GM19025 (cell line): ENCODE results near the gene TNS1.

ENCODE experiments used
- ATAC-seq: cut with Tn5 transposase; IDR thresholded peaks from one replicate; pipeline ENCODE4 v1.9.1; 2021; ENCODE audit warnings: mild to moderate bottlenecking, low read depth, moderate library complexity; ENCODE audit not compliant: unreplicated experiment

Gene TNS1

GRCh38 chr2:217839750-217840107, 163.1 kb downstream of the TNS1 start:
- ATAC-seq = no peak

GRCh38 chr2:217839073-217839749, 163.6 kb downstream of the TNS1 start:
- ATAC-seq = no peak

GRCh38 chr2:217838409-217838831, 164.4 kb downstream of the TNS1 start:
- no peak for ATAC-seq

GRCh38 chr2:217837530-217837929, 165.3 kb downstream of the TNS1 start:
- no peak for ATAC-seq

- no peak for ATAC-seq
Measured at GRCh38 chr2:217836901-217837491, 165.8 kb downstream of the TNS1 start.

- ATAC-seq = no peak
Measured at GRCh38 chr2:217835931-217836891, 166.6 kb downstream of the TNS1 start.

GRCh38 chr2:217834744-217835513, 167.9 kb downstream of the TNS1 start:
- no peak for ATAC-seq

GRCh38 chr2:217834057-217834620, 168.7 kb downstream of the TNS1 start:
- ATAC-seq = no peak

- no peak for ATAC-seq
Measured at GRCh38 chr2:217833439-217833838, 169.4 kb downstream of the TNS1 start.

- no peak for ATAC-seq
Measured at GRCh38 chr2:217832987-217833386, 169.8 kb downstream of the TNS1 start.

GRCh38 chr2:217832115-217832514, 170.7 kb downstream of the TNS1 start:
- no peak for ATAC-seq

GRCh38 chr2:217831306-217831705, 171.5 kb downstream of the TNS1 start:
- ATAC-seq = no peak

- no peak for ATAC-seq
Measured at GRCh38 chr2:217830807-217831206, 172.0 kb downstream of the TNS1 start.

- ATAC-seq = no peak
Measured at GRCh38 chr2:217830061-217830460, 172.7 kb downstream of the TNS1 start.

- ATAC-seq = no peak
Measured at GRCh38 chr2:217829420-217829819, 173.4 kb downstream of the TNS1 start.

- no peak for ATAC-seq
Measured at GRCh38 chr2:217828336-217828735, 174.5 kb downstream of the TNS1 start.

- ATAC-seq = no peak
Measured at GRCh38 chr2:217827430-217828201, 175.2 kb downstream of the TNS1 start.

- ATAC-seq = no peak
Measured at GRCh38 chr2:217826991-217827390, 175.8 kb downstream of the TNS1 start.

GRCh38 chr2:217826520-217826919, 176.3 kb downstream of the TNS1 start:
- no peak for ATAC-seq
